CD4-positive, alpha-beta memory T cell (primary cell): ENCODE data around the gene RNU5D-1. TPM values are rescaled to one million over a fixed set of nuclear protein-coding genes. Genes with fewer than 3 reads are reported as not detected.
A peak's percentile ranks its signal among the peaks of the same experiment; 100 is the strongest.

ENCODE experiments used
- CTCF ChIA-PET: fragments of 350-600 bp; sonication (Branson Sonifier 250); formaldehyde crosslinking; loops from one replicate; lab custom pipeline; 2021; ENCODE audit warnings: inconsistent platforms; ENCODE audit not compliant: partially characterized antibody; lab: Charles Lee
- POLR2A ChIA-PET: fragments of 350-600 bp; sonication (Branson Sonifier 250); formaldehyde crosslinking; loops from one replicate; lab custom pipeline; 2021; ENCODE audit not compliant: partially characterized antibody; lab: Charles Lee
- DNase-seq, 5 donors: peaks; one replicate each; pipeline versions ENCODE4 v3.0.0 to v3.0.0-alpha.2; 2020 to 2022; ENCODE audit warnings: mixed read lengths in 1 of 5
- H3K27ac ChIP-seq: one replicate; pipeline ENCODE4 v1.7.0; 2013; ENCODE audit warnings: low read depth, low read length
- H3K27me3 ChIP-seq: 2 replicates; pipeline ENCODE4 v1.7.0; 2013; ENCODE audit warnings: mild to moderate bottlenecking, low read length, moderate library complexity; ENCODE audit not compliant: insufficient read depth
- H3K36me3 ChIP-seq: 2 replicates; pipeline ENCODE4 v1.7.0; 2013; ENCODE audit warnings: mild to moderate bottlenecking, low read length, moderate library complexity; ENCODE audit not compliant: insufficient read depth
- H3K4me1 ChIP-seq: 2 replicates; pipeline ENCODE4 v1.7.0; 2013; ENCODE audit warnings: mild to moderate bottlenecking, low read length, moderate library complexity; ENCODE audit not compliant: insufficient read depth
- H3K4me3 ChIP-seq, 2 donors: one replicate each; pipeline ENCODE4 v1.7.0; 2013; ENCODE audit warnings: low read length in 2 of 2, mild to moderate bottlenecking in 1 of 2
- H3K9me3 ChIP-seq, 2 donors: one replicate each; pipeline ENCODE4 v1.7.0; 2013; ENCODE audit warnings: low read length in 2 of 2, control low read depth in 1 of 2; ENCODE audit not compliant: control insufficient read depth in 1 of 2
- H3K27ac Mint-ChIP-seq, 7 donors: one replicate each; pipeline ENCODE4 v1.8.0; 2020 to 2021; ENCODE audit warnings: mixed read lengths in 7 of 7, mild to moderate bottlenecking in 6 of 7, inconsistent platforms in 3 of 7, moderate library complexity in 3 of 7
- H3K27me3 Mint-ChIP-seq, 2 donors: one replicate each; pipeline ENCODE4 v1.8.0; 2020 to 2021; ENCODE audit warnings: mixed read lengths in 2 of 2
- H3K36me3 Mint-ChIP-seq, 2 donors: one replicate each; pipeline ENCODE4 v1.8.0; 2020 to 2021; ENCODE audit warnings: mixed read lengths in 2 of 2, inconsistent platforms in 1 of 2, mild to moderate bottlenecking in 1 of 2
- H3K4me1 Mint-ChIP-seq, 4 donors: one replicate each; pipeline ENCODE4 v1.8.0; 2020 to 2021; ENCODE audit warnings: mixed read lengths in 4 of 4, mild to moderate bottlenecking in 1 of 4
- H3K4me3 Mint-ChIP-seq, 8 donors: one replicate each; pipeline ENCODE4 v1.8.0; 2020 to 2021; ENCODE audit warnings: mixed read lengths in 8 of 8, mild to moderate bottlenecking in 7 of 8, moderate library complexity in 6 of 8, inconsistent platforms in 3 of 8
- H3K9me3 Mint-ChIP-seq, 8 donors: one replicate each; pipeline ENCODE4 v1.8.0; 2020 to 2021; ENCODE audit warnings: mixed read lengths in 8 of 8, mild to moderate bottlenecking in 5 of 8, inconsistent platforms in 3 of 8, moderate library complexity in 1 of 8
- intact Hi-C: fragments of 100-400 bp; cut with micrococcal nuclease; formaldehyde crosslinking; loops from one replicate; pipeline ENCODE4 v1.15.1; 2023
- polyA plus RNA-seq, 2 donors: library from polyadenylated mRNA; unstranded; fragments of 300-500 nt; fragmentation: Illumina TruSeq; gene quantifications; one replicate each; pipeline ENCODE4 v1.2.3, GENCODE V29; 2021
- total RNA-seq, 2 experiments: library from RNA; stranded (reverse); gene quantifications; one replicate each; pipeline ENCODE4 v1.2.3, GENCODE V29; 2021

Gene RNU5D-1
- not detected for total RNA-seq
- not detected for polyA plus RNA-seq

- H3K4me3 Mint-ChIP-seq, result peak within 1 kb of the TSS; percentile 54 to 93 (median 84)
- CTCF ChIA-PET, result interaction anchor here (0.6 to 9.9 kb wide), 29 partner anchors 7 to 764 kb away, joined by 3 to 175 read pairs (median 6); partner anchors contain the start of genes BEST4, BTBD19, HECTD3 and KIF2C
- H3K9me3 Mint-ChIP-seq, result no peaks in the 10 kb centered on the region
- peaks cover 22% of the 10 kb centered on the region for H3K4me1 ChIP-seq
- POLR2A ChIA-PET, result interaction anchor here (0.6 to 8.5 kb wide), 36 partner anchors 9 to 955 kb away, joined by 3 to 182 read pairs (median 6); partner anchors contain the start of genes ARMH1, BEST4, BTBD19 and DYNLT4
- no peaks in the 10 kb centered on the region for H3K36me3 Mint-ChIP-seq
- H3K4me3 ChIP-seq, result peak within 1 kb of the TSS; percentile 31 to 39
- H3K27me3 ChIP-seq, result no peaks in the 10 kb centered on the region
- H3K4me1 Mint-ChIP-seq, result peaks cover 18 to 38% (median 24%) of the 10 kb centered on the region in 4 donors
- peak within 1 kb of the TSS; percentile 97 to 100 (median 99) for H3K27ac Mint-ChIP-seq
- peak; percentile 90 to 94 (median 91) for DNase-seq
- intact Hi-C loops, result loop anchor here (1.0 to 5.0 kb wide), 11 partner anchors 8 to 956 kb away; partner anchors contain the start of genes ARMH1, BTBD19, DYNLT4 and GPBP1L1
- H3K9me3 ChIP-seq, result no peaks in the 10 kb centered on the region
- H3K27ac ChIP-seq, result peak within 1 kb of the TSS; percentile 96
- H3K27me3 Mint-ChIP-seq, result no peaks in the 10 kb centered on the region
- no peaks in the 10 kb centered on the region for H3K36me3 ChIP-seq
Measured at GRCh38 chr1:44730741-44731512, at the start of gene RNU5D-1. Gene RNU5D-1, minus strand, starts transcription at chr1:44731170.

GRCh38 chr1:44780583-44781121 lies 49.7 kb upstream of the RNU5D-1 start:
- Mint-ChIP-seq H3K4me3 (no peak overlapping the region), H3K27ac (peak overlapping the region in 1 of 7 donors; percentile 57), H3K36me3 (peaks cover 25 to 60% of the 10 kb centered on the region in 2 donors), H3K9me3 (no peaks in the 10 kb centered on the region), H3K27me3 (no peaks in the 10 kb centered on the region), H3K4me1 (peaks cover 34 to 58% (median 46%) of the 10 kb centered on the region in 4 donors)
- Histone ChIP-seq H3K9me3 (no peaks in the 10 kb centered on the region), H3K27ac (no peak overlapping the region), H3K4me1 (peaks cover 49% of the 10 kb centered on the region), H3K36me3 (peaks cover 30% of the 10 kb centered on the region), H3K27me3 (no peaks in the 10 kb centered on the region), H3K4me3 (no peak overlapping the region)
- DNase-seq, result no peak
- CTCF ChIA-PET, result interaction anchor here (1.0 to 1.8 kb wide), 4 partner anchors 10 to 51 kb away, joined by 4 to 8 read pairs (median 6); partner anchors contain the start of gene PLK3
- POLR2A ChIA-PET, result interaction anchor here (0.8 to 10.3 kb wide), 8 partner anchors 18 to 59 kb away, joined by 3 to 66 read pairs (median 3); partner anchors contain the start of genes BTBD19, DYNLT4 and PLK3
- intact Hi-C loops, result no loop called here

GRCh38 chr1:44778705-44779576 lies 48.0 kb upstream of the RNU5D-1 start:
- Histone ChIP-seq H3K4me1 (peaks cover 35% of the 10 kb centered on the region), H3K27ac (no peak overlapping the region), H3K36me3 (peaks cover 30% of the 10 kb centered on the region), H3K9me3 (no peaks in the 10 kb centered on the region), H3K27me3 (no peaks in the 10 kb centered on the region), H3K4me3 (no peak overlapping the region)
- H3K27me3 Mint-ChIP-seq, result no peaks in the 10 kb centered on the region
- H3K27ac Mint-ChIP-seq, result peak overlapping the region in 6 of 7 donors; percentile 31 to 88 (median 81)
- ChIA-PET CTCF (interaction anchor here (0.8 to 1.8 kb wide), 2 partner anchors 12 to 31 kb away, joined by 3 to 7 read pairs; no protein-coding TSS in a partner anchor), POLR2A (interaction anchor here (1.1 to 10.3 kb wide), 9 partner anchors 7 to 49 kb away, joined by 3 to 126 read pairs (median 6); partner anchors contain the start of genes BEST4, BTBD19, DYNLT4 and PLK3)
- no peaks in the 10 kb centered on the region for H3K9me3 Mint-ChIP-seq
- DNase-seq, result no peak
- peaks cover 29 to 56% (median 41%) of the 10 kb centered on the region in 4 donors for H3K4me1 Mint-ChIP-seq
- peaks cover 25 to 64% of the 10 kb centered on the region in 2 donors for H3K36me3 Mint-ChIP-seq
- H3K4me3 Mint-ChIP-seq, result peak overlapping the region in 1 of 8 donors; percentile 19
- intact Hi-C loops, result no loop called here

- peak overlapping the region; percentile 20 to 98 (median 94) for H3K27ac Mint-ChIP-seq
- intact Hi-C loops, result no loop called here
Measured at GRCh38 chr1:44777969-44778635, 47.1 kb upstream of the RNU5D-1 start.

GRCh38 chr1:44777547-44777946 lies 46.6 kb upstream of the RNU5D-1 start:
- Mint-ChIP-seq H3K36me3 (peaks cover 25 to 62% of the 10 kb centered on the region in 2 donors), H3K4me3 (peak overlapping the region; percentile 52 to 98 (median 92)), H3K4me1 (peaks cover 24 to 55% (median 33%) of the 10 kb centered on the region in 4 donors), H3K27ac (peak overlapping the region; percentile 81 to 98 (median 95)), H3K27me3 (no peaks in the 10 kb centered on the region), H3K9me3 (no peaks in the 10 kb centered on the region)
- CTCF ChIA-PET, result interaction anchor here (0.6 to 6.1 kb wide), 6 partner anchors 9 to 824 kb away, joined by 3 to 53 read pairs (median 6); partner anchors contain the start of genes BEST4, PLK3 and RNU5D-1
- H3K36me3 ChIP-seq, result peaks cover 30% of the 10 kb centered on the region
- no peaks in the 10 kb centered on the region for H3K27me3 ChIP-seq
- H3K27ac ChIP-seq, result peak overlapping the region; percentile 78
- POLR2A ChIA-PET, result interaction anchor here (1.3 to 5.4 kb wide), 7 partner anchors 9 to 234 kb away, joined by 3 to 126 read pairs (median 70); partner anchors contain the start of genes BEST4, BTBD19, DYNLT4 and EIF2B3
- no peak for DNase-seq
- H3K9me3 ChIP-seq, result no peaks in the 10 kb centered on the region
- no peak overlapping the region for H3K4me3 ChIP-seq
- intact Hi-C loops, result no loop called here
- H3K4me1 ChIP-seq, result peaks cover 25% of the 10 kb centered on the region

More at GRCh38 chr1:44777969-44778635, 47.1 kb upstream of the RNU5D-1 start:
- Histone ChIP-seq H3K4me1 (peaks cover 27% of the 10 kb centered on the region), H3K4me3 (no peak overlapping the region), H3K36me3 (peaks cover 30% of the 10 kb centered on the region), H3K9me3 (no peaks in the 10 kb centered on the region), H3K27me3 (no peaks in the 10 kb centered on the region), H3K27ac (peak overlapping the region; percentile 78)
- no peak for DNase-seq
- ChIA-PET CTCF (interaction anchor here (0.6 to 6.1 kb wide), 6 partner anchors 8 to 824 kb away, joined by 3 to 53 read pairs (median 6); partner anchors contain the start of genes BEST4, PLK3 and RNU5D-1), POLR2A (interaction anchor here (1.3 to 5.4 kb wide), 7 partner anchors 8 to 233 kb away, joined by 3 to 126 read pairs (median 70); partner anchors contain the start of genes BEST4, BTBD19, DYNLT4 and EIF2B3)
- Mint-ChIP-seq H3K9me3 (no peaks in the 10 kb centered on the region), H3K36me3 (peaks cover 25 to 62% of the 10 kb centered on the region in 2 donors), H3K27me3 (no peaks in the 10 kb centered on the region), H3K4me1 (peaks cover 24 to 50% (median 34%) of the 10 kb centered on the region in 4 donors), H3K4me3 (peak overlapping the region in 5 of 8 donors; percentile 20 to 98 (median 91))
